ENCODE measurements around the gene ARHGAP22. TPM values are rescaled to one million over a fixed set of nuclear protein-coding genes. Genes with fewer than 3 reads are reported as not detected.

The ARHGAP22 gene
- total and polyA plus RNA-seq, 5 donors, result 1.4 to 6.5 (median 5.1) TPM

DNA sequence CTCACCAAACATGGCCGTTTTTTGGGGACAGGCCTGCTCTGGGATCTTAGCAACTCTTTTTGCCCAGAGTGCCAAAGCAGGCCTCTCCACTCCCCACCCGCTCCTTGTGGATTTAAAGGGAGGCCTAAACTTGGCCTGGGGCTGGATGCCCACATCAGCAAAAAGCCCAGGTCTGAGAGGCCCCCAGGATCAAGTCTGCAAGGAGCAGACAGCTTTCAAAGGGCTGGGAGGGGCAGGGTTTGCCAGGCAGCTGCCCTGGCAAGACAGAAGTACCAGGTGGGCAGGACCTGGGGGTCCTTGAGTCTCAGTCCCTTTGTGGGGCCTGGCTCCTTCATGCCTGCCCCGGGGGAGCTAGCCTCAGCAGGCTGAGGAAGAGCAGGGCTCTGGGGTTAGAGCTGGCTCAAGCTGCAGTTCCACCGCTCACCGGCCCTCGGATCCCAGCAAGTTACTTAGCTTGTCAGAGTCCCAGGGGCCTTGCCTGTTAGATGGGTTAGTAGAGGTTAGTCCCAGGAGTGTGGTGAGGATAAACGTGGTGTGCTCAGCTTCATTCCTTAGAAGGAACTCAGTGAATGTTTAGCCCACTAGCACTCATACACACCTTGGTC lies 56.2 kb downstream of the ARHGAP22 start:
- ATAC-seq (no peak), DNase-seq (no peak)
- no peak overlapping the region for H3K4me3 ChIP-seq (ENCODE audit: low read length)
- H3K4me1 ChIP-seq (ENCODE audit: control insufficient read depth, insufficient read depth, low read length), result no peaks in the 10 kb centered on the region
- H3K27me3 ChIP-seq (ENCODE audit: control insufficient read depth, insufficient read depth), result no peaks in the 10 kb centered on the region
- no peaks in the 10 kb centered on the region for H3K9me3 ChIP-seq (ENCODE audit: control insufficient read depth, low read length)
- no peak overlapping the region for H3K27ac ChIP-seq (ENCODE audit: low read length)
- WGBS, result 83% methylated on average over 7 of the region's 7 CpGs
- intact Hi-C loops (cut with DNase I), result no loop called here

DNA sequence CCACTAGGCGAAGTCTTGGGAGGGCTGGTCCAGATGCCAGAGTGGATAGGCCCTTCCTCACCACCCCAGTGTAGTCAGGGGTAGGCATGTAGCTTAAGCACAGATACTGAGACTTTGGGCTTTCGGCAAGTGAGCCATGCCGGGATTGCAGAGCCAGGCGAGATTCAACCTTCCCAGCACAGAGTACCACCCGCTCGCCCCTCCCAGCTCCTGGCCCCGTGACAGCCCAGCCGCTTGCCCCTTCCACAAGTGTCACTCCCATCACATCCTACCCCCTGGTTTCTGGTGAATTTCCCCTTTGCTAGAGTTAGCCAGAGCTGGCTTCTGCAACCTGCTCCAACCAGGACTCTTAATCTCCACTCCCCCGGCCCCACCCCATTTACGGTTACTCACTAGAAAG lies 56.9 kb downstream of the ARHGAP22 start:
- DNase-seq, result no peak

DNA sequence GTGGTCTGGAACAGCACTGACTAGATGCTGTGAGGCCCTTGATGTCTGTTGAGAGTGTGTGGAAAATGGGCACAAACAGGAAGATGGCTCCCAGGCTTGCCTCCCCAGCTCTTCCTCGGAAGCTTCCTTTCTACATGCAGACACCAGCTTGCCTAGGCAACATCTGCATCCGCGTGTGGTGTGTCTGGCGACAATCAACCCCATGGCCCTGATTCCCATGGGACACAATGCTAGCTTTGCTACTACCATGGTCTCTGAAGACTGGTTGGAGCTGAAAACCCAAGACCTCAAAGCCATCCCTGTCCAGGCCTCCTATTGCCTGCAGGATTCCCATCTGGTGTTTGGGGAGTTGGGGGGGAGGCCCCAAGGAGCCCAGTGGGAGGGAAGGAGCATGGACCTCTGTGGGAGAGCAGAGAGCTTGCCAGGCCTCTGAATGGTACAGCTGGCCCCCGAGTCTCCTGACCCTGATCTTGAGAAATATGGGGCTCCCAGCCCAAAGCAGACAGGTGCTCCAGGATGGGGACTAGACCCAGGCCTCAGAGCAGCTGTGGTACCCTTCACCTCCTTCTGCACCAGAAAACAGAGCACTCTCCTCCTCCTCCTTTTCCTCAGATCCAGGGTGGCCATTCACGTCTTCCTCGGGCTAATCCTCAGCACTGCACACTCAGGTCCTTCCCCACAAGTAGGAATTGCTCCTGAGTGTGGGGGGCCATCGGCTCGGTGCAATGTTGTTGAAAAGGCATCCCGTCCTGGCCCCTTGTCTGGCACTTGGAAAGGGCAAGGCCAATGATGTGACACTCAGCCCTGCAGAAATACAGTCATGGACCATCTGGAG lies 57.6 kb downstream of the ARHGAP22 start:
- DNase-seq (no peak), ATAC-seq (no peak)
- intact Hi-C loops (cut with DNase I), result no loop called here
- 76% methylated on average over 10 of the region's 10 CpGs for WGBS
- H3K4me1 ChIP-seq (ENCODE audit: control insufficient read depth, insufficient read depth, low read length), result no peaks in the 10 kb centered on the region
- H3K27ac ChIP-seq (ENCODE audit: low read length), result no peak overlapping the region
- no peaks in the 10 kb centered on the region for H3K27me3 ChIP-seq (ENCODE audit: control insufficient read depth, insufficient read depth)
- H3K4me3 ChIP-seq (ENCODE audit: low read length), result no peak overlapping the region
- H3K9me3 ChIP-seq (ENCODE audit: control insufficient read depth, low read length), result no peaks in the 10 kb centered on the region

More for the DNA sequence above, 56.9 kb downstream of the ARHGAP22 start:
- no peak for ATAC-seq
- no peak overlapping the region for H3K27ac ChIP-seq (ENCODE audit: low read length)
- H3K4me1 ChIP-seq (ENCODE audit: control insufficient read depth, insufficient read depth, low read length), result no peaks in the 10 kb centered on the region
- 91% methylated on average over 10 of the region's 10 CpGs for WGBS
- no peak overlapping the region for H3K4me3 ChIP-seq (ENCODE audit: low read length)
- H3K9me3 ChIP-seq (ENCODE audit: control insufficient read depth, low read length), result no peaks in the 10 kb centered on the region
- H3K27me3 ChIP-seq (ENCODE audit: control insufficient read depth, insufficient read depth), result no peaks in the 10 kb centered on the region
- intact Hi-C loops (cut with DNase I), result no loop called here

DNA sequence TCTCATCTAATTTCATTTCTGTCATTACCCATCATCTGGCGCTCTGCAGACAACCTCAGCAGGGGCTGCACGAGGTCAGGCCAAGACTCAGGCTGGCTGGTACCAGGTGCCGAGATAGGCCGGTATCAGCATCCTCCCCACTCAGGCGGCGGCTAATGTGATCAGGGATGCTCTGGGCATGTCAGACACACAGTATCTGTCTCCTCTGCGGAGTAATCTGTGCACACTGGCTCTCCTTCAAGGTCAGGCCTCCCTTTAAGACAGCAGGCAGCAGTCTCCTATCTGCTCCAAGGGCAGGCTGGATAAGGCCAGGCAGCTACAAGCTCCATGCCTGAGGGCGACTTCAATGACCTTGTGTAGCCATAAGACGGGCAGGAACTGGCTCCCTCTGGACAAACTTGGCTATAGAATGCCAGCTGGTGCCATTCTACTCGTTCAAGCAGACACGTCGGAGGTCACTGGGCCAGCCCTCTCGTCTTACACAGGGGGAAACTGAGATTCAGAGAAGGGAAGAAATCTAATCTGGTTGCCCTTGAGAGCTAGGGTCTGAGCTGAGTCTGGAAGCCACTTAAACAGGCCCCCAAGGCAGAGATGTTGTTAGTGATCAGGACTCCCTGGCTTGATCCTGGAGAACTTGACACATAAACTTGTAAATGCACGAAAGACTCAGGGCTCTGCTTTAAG lies 59.3 kb downstream of the ARHGAP22 start:
- H3K4me1 ChIP-seq (ENCODE audit: control insufficient read depth, insufficient read depth, low read length), result no peaks in the 10 kb centered on the region
- no peaks in the 10 kb centered on the region for H3K27me3 ChIP-seq (ENCODE audit: control insufficient read depth, insufficient read depth)
- intact Hi-C loops (cut with DNase I), result no loop called here
- 76% methylated on average over 14 of the region's 14 CpGs for whole genome bisulfite sequencing
- H3K27ac ChIP-seq (ENCODE audit: low read length), result no peak overlapping the region
- H3K9me3 ChIP-seq (ENCODE audit: control insufficient read depth, low read length), result no peaks in the 10 kb centered on the region
- ATAC-seq (no peak), DNase-seq (no peak)
- H3K4me3 ChIP-seq (ENCODE audit: low read length), result no peak overlapping the region

DNA sequence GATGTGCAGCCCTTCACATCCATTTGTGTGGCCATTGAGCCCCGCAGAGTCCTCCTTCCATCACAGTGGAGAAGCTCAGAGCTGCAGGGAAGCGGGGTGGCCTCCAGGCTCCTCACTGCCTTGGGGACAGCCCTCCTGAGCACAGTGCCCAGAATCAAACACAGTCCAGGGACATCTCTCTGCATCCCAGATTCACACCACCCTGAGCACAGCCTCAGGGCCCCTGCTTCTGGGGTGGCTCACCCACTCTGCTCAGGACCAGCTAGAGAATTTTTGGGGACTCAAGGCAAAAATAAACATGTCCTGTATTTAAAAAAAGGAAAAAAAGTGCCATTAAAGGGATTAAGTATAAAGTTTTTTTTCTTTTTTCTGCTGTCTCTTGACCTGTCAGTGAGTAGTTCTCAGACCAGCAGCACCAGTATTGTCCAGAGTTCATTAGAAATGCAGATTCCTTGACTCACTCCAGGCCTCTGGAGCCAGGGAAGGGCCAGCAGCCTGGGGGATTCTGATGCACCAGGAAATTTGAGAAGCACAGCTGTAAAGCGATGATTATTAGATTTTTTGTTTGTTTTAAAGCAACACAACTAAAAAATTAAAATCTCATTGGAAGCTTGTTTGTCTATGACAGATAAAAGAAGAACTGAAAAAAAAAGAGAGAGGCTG lies 61.6 kb downstream of the ARHGAP22 start:
- Histone ChIP-seq H3K27me3 (ENCODE audit: control insufficient read depth, insufficient read depth) (no peaks in the 10 kb centered on the region), H3K4me1 (ENCODE audit: control insufficient read depth, insufficient read depth, low read length) (no peaks in the 10 kb centered on the region), H3K9me3 (ENCODE audit: control insufficient read depth, low read length) (no peaks in the 10 kb centered on the region), H3K27ac (ENCODE audit: low read length) (no peak overlapping the region), H3K4me3 (ENCODE audit: low read length) (no peak overlapping the region)
- DNase-seq (no peak), ATAC-seq (no peak)
- intact Hi-C loops (cut with DNase I), result no loop called here
- 91% methylated on average over 3 of the region's 3 CpGs for WGBS

DNA sequence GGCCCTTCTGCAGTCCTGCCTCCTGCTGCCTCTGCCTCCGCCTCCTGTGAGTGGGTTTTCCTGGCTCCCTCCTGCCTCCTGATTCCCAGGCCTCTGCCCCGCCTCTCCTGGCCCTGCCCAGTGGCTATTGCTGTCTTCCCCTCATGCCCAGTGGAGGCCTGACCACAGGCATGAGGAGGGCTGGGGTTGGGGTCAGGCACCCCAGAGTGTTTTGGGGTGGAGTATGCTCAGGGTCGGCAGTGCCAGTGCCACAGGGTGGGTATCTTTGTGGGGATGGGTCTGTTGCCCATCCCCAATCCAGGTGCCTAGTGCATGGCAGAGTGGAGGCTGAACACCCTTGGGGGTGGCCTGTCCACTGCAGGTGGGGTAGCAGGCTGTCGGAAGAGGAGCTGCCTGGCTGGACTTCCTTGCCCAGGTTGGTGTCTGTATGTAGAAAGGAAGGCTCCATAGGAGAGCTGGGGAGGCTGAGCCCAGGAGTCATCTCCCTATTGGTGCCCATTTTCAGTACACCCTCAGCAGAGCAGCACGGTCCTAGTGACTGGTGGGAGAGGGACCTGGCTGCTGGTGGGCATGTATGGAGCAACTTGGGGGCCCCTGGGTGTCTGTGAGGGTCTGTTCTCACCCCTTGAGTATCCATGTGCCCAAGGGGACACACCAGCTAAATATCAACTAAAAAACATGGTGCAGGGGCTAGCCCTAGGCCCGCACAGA lies 62.2 kb downstream of the ARHGAP22 start:
- ATAC-seq, result no peak
- WGBS, result 95% methylated on average over 6 of the region's 6 CpGs
- H3K4me1 ChIP-seq (ENCODE audit: control insufficient read depth, insufficient read depth, low read length), result no peaks in the 10 kb centered on the region
- no peaks in the 10 kb centered on the region for H3K27me3 ChIP-seq (ENCODE audit: control insufficient read depth, insufficient read depth)
- no peaks in the 10 kb centered on the region for H3K9me3 ChIP-seq (ENCODE audit: control insufficient read depth, low read length)
- no peak overlapping the region for H3K27ac ChIP-seq (ENCODE audit: low read length)
- intact Hi-C loops (cut with DNase I), result no loop called here
- H3K4me3 ChIP-seq (ENCODE audit: low read length), result no peak overlapping the region
- DNase-seq, result no peak

DNA sequence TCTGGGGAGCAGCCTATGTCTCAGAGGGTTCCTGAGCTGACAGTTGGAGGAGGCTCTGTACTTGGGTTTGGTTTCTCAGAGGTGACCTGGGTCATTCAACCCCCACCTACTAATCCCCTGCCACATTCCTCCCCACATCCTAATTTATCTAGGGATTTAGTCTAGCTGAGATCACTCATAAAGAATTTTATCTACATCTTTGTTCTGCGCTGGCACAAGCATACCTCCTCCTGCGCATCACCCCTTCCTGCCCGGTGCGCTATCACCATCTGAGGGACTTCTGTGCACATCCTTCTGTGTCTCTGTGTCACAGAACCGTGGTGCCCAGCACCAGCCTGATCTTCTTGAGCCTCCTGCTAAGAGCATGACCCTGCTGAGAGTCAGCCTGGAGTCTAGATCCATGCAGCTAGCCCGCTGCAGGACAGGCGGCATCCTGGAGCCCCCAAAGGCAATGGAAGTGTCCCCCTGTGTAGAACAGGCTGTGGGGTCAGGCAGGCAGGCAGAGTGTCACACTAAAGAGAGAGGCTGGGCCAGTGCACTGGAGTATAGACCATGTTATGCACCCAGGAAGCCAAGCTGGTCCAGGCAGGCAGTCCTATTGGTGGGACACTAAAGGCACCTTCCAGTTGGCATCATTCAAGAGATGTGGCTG lies 63.6 kb downstream of the ARHGAP22 start:
- no peak for ATAC-seq
- no peaks in the 10 kb centered on the region for H3K4me1 ChIP-seq (ENCODE audit: control insufficient read depth, insufficient read depth, low read length)
- 84% methylated on average over 7 of the region's 7 CpGs for WGBS
- H3K4me3 ChIP-seq (ENCODE audit: low read length), result no peak overlapping the region
- no peaks in the 10 kb centered on the region for H3K9me3 ChIP-seq (ENCODE audit: control insufficient read depth, low read length)
- intact Hi-C loops (cut with DNase I), result no loop called here
- H3K27ac ChIP-seq (ENCODE audit: low read length), result no peak overlapping the region
- DNase-seq, result no peak
- no peaks in the 10 kb centered on the region for H3K27me3 ChIP-seq (ENCODE audit: control insufficient read depth, insufficient read depth)

DNA sequence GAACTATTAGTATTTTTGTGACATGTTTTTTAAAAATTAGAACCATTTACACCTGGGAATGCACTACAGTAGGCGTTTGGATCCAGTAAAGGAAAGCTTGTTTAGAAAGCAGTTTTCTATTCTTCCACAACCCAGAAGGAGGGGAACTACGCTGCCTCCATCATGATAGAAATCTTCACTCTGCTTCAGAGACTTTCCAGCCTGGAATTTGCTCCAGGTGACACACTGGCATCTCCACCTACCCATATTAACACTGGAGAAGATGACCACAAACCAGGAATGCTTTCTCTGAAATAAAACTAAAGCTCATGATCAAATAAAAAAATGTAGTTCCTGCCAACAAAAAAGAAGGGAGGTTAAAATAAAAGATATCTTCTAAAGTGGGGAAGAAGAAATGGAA lies 66.3 kb downstream of the ARHGAP22 start:
- Histone ChIP-seq H3K9me3 (ENCODE audit: control insufficient read depth, low read length) (no peaks in the 10 kb centered on the region), H3K4me3 (ENCODE audit: low read length) (no peak overlapping the region), H3K27me3 (ENCODE audit: control insufficient read depth, insufficient read depth) (no peaks in the 10 kb centered on the region), H3K4me1 (ENCODE audit: control insufficient read depth, insufficient read depth, low read length) (no peaks in the 10 kb centered on the region), H3K27ac (ENCODE audit: low read length) (no peak overlapping the region)
- DNase-seq (no peak), ATAC-seq (no peak)
- intact Hi-C loops (cut with DNase I), result no loop called here
- 79% methylated on average over 2 of the region's 2 CpGs for WGBS

DNA sequence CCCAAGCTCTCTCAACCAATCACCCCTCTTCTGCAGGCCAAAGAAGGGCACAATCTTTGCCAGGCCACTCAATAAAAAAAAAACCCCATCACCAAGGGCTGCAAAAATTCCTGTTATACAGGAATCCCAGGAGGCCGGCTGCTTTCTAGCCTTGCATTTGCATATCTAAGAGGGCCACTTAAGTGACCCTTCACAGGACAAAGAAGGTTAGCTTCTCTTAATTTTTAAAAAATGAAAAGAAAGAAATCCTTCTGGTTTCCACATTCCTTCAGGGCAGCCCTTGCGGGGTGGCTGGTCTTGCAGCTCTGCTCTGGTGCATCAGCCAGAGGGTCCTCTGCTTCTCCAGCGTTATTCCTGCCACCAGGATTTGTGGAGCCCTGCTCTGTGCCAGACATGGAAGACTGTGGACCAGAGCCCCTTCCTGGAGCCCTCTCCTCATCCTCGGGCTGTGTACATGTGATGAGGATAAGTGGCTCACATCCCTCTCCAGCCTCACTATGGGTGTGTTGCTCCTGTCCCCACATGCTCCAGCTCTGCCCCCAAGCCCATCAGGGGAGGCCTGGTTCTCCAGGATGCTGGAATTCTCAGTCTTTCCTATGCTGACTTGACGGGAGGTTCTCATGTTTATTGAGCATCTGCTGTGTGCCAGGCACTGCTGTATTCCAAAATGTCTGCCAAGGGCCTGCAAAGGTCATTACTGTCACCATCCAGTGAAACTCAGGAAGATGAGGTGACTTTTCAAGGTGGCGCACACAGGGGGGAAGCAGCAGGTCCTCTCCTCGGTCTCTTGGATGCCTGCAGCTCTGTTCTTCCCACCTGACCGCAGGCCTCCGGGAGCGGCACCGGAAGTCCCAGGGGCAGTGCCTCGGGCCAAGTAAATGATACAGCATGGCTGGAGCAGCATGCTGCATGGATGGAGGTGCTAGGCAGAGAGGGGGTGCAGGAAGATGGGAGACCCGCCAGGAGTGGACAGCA lies 67.7 kb downstream of the ARHGAP22 start:
- WGBS, result 92% methylated on average over 13 of the region's 13 CpGs
- no peak overlapping the region for H3K27ac ChIP-seq (ENCODE audit: low read length)
- no peaks in the 10 kb centered on the region for H3K9me3 ChIP-seq (ENCODE audit: control insufficient read depth, low read length)
- ATAC-seq (no peak), DNase-seq (no peak)
- H3K4me1 ChIP-seq (ENCODE audit: control insufficient read depth, insufficient read depth, low read length), result no peaks in the 10 kb centered on the region
- H3K4me3 ChIP-seq (ENCODE audit: low read length), result no peak overlapping the region
- intact Hi-C loops (cut with DNase I), result no loop called here
- no peaks in the 10 kb centered on the region for H3K27me3 ChIP-seq (ENCODE audit: control insufficient read depth, insufficient read depth)
